Neural cell (in vitro differentiated cells): ENCODE results near the gene SVEP1.

Source experiments
- EP300 ChIP-seq: fragments of 450-650 bp; conservative IDR thresholded peaks from 2 replicates; pipeline ENCODE4 v1.6.1; 2014; ENCODE audit warnings: antibody characterized with exemption, mild to moderate bottlenecking, moderate library complexity; ENCODE audit not compliant: poor library complexity, severe bottlenecking
- MXI1 ChIP-seq: fragments of 450-650 bp; conservative IDR thresholded peaks from 2 replicates; pipeline ENCODE4 v1.6.1; 2014; ENCODE audit warnings: antibody characterized with exemption, mild to moderate bottlenecking; ENCODE audit not compliant: poor library complexity, severe bottlenecking
- POLR2AphosphoS5 ChIP-seq: IDR thresholded peaks from 2 replicates; pipeline ENCODE4 v1.6.1; 2012
- TAF1 ChIP-seq: IDR thresholded peaks from 2 replicates; pipeline ENCODE4 v1.6.1; 2012; ENCODE audit warnings: low read depth
- TF ChIP-seq, protein P1 (sequence below): fragments of 450-650 bp; IDR thresholded peaks from 2 replicates; pipeline ENCODE4 v1.5.1; 2014; ENCODE audit warnings: antibody characterized with exemption, mild to moderate bottlenecking, moderate library complexity; ENCODE audit not compliant: poor library complexity, severe bottlenecking
- TF ChIP-seq, protein P2 (sequence below): IDR thresholded peaks from 2 replicates; pipeline ENCODE4 v1.6.1; 2012; ENCODE audit warnings: borderline replicate concordance

DNA sequence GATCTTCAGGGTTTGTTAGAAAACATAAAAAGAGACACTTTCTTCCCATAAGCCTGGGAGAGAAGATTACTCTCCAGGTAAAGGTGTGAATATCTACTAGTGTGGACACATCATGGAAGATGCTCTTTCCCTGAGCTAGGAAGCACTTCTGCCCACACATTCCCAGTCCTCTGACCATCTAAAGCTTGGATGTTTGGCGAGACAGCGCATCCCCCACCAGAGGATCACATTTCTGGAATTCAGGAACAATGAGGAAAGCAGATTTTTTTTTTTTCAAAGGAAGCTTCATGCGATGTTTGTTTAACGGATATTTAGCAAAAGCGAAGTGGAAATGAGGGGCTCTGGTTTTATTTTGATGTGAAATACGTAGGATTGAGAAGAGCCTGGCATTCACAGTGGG is 6.2 kb downstream of the SVEP1 start:
- TF ChIP-seq, protein P1, sequence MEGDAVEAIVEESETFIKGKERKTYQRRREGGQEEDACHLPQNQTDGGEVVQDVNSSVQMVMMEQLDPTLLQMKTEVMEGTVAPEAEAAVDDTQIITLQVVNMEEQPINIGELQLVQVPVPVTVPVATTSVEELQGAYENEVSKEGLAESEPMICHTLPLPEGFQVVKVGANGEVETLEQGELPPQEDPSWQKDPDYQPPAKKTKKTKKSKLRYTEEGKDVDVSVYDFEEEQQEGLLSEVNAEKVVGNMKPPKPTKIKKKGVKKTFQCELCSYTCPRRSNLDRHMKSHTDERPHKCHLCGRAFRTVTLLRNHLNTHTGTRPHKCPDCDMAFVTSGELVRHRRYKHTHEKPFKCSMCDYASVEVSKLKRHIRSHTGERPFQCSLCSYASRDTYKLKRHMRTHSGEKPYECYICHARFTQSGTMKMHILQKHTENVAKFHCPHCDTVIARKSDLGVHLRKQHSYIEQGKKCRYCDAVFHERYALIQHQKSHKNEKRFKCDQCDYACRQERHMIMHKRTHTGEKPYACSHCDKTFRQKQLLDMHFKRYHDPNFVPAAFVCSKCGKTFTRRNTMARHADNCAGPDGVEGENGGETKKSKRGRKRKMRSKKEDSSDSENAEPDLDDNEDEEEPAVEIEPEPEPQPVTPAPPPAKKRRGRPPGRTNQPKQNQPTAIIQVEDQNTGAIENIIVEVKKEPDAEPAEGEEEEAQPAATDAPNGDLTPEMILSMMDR, result no peak
- TF ChIP-seq MXI1, result no peak
- no peak for TF ChIP-seq EP300
- TF ChIP-seq, protein P2, sequence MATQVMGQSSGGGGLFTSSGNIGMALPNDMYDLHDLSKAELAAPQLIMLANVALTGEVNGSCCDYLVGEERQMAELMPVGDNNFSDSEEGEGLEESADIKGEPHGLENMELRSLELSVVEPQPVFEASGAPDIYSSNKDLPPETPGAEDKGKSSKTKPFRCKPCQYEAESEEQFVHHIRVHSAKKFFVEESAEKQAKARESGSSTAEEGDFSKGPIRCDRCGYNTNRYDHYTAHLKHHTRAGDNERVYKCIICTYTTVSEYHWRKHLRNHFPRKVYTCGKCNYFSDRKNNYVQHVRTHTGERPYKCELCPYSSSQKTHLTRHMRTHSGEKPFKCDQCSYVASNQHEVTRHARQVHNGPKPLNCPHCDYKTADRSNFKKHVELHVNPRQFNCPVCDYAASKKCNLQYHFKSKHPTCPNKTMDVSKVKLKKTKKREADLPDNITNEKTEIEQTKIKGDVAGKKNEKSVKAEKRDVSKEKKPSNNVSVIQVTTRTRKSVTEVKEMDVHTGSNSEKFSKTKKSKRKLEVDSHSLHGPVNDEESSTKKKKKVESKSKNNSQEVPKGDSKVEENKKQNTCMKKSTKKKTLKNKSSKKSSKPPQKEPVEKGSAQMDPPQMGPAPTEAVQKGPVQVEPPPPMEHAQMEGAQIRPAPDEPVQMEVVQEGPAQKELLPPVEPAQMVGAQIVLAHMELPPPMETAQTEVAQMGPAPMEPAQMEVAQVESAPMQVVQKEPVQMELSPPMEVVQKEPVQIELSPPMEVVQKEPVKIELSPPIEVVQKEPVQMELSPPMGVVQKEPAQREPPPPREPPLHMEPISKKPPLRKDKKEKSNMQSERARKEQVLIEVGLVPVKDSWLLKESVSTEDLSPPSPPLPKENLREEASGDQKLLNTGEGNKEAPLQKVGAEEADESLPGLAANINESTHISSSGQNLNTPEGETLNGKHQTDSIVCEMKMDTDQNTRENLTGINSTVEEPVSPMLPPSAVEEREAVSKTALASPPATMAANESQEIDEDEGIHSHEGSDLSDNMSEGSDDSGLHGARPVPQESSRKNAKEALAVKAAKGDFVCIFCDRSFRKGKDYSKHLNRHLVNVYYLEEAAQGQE, result no peak
- TF ChIP-seq POLR2AphosphoS5, result no peak
- no peak for TF ChIP-seq TAF1
